Inflammatory macrophage (primary cell): Measurements from ENCODE around the gene SRSF8.
A peak's percentile ranks its signal among the peaks of the same experiment; 100 is the strongest.
"Not testable (repeated sequence)": the region's sequence is repeated elsewhere in the genome, so short reads cannot be mapped to it uniquely, and the experiment has no call there.

ENCODE experiments used
- DNase-seq, 2 donors: peaks; one replicate each; pipeline ENCODE4 v3.0.0-alpha.2; 2020 to 2022
- total RNA-seq, 18 experiments: gene quantifications; one replicate each; lab custom pipeline; 2026; ENCODE audit warnings: mixed read lengths in 6 of 18, inconsistent platforms in 2 of 18; lab: John Stamatoyannopoulos, UW

The SRSF8 gene
- 7.2 to 39.6 (median 25.1) reads per million in 18 experiments for total RNA-seq

- no peak for DNase-seq
Measured at GRCh38 chr11:95066716-95067038, at the start of gene SRSF8. Gene SRSF8, plus strand, starts transcription at chr11:95066919. Its CDS starts 308 bp downstream, at chr11:95067227.

GRCh38 chr11:95021468-95021867 lies 45.3 kb upstream of the SRSF8 start:
- not testable (repeated sequence) for DNase-seq

- no peak for DNase-seq
Measured at GRCh38 chr11:95024958-95025357, 41.8 kb upstream of the SRSF8 start, which contains the start of gene KDM4E. Gene KDM4E, plus strand, starts transcription at chr11:95025258. Its CDS starts 300 bp downstream, at chr11:95025558.

GRCh38 chr11:95025594-95025993 lies 41.1 kb upstream of the SRSF8 start:
- not testable (repeated sequence) for DNase-seq

GRCh38 chr11:95028357-95028756 lies 38.4 kb upstream of the SRSF8 start:
- no peak for DNase-seq

GRCh38 chr11:95033051-95033450 lies 33.7 kb upstream of the SRSF8 start:
- no peak for DNase-seq

- no peak for DNase-seq
Measured at GRCh38 chr11:95035316-95035715, 31.4 kb upstream of the SRSF8 start.

- not testable (repeated sequence) for DNase-seq
Measured at GRCh38 chr11:95037356-95038035, 29.2 kb upstream of the SRSF8 start.

GRCh38 chr11:95042239-95042638 lies 24.5 kb upstream of the SRSF8 start:
- no peak for DNase-seq

GRCh38 chr11:95042906-95043305 lies 23.8 kb upstream of the SRSF8 start:
- DNase-seq = no peak

- no peak for DNase-seq
Measured at GRCh38 chr11:95044010-95044409, 22.7 kb upstream of the SRSF8 start.

- no peak for DNase-seq
Measured at GRCh38 chr11:95045812-95046211, 20.9 kb upstream of the SRSF8 start.

GRCh38 chr11:95049122-95049521 lies 17.6 kb upstream of the SRSF8 start, which contains the start of gene KDM4F:
Gene KDM4F, plus strand, starts transcription at chr11:95049422.
- DNase-seq = not testable (repeated sequence)

GRCh38 chr11:95050595-95051202 lies 16.0 kb upstream of the SRSF8 start:
- no peak for DNase-seq

- no peak for DNase-seq
Measured at GRCh38 chr11:95054356-95054755, 12.4 kb upstream of the SRSF8 start.

GRCh38 chr11:95055283-95055897 lies 11.3 kb upstream of the SRSF8 start:
- DNase-seq = no peak

GRCh38 chr11:95057959-95058358 lies 8.8 kb upstream of the SRSF8 start:
- DNase-seq = no peak

GRCh38 chr11:95058621-95059020 lies 8.1 kb upstream of the SRSF8 start:
- DNase-seq = no peak

- DNase-seq = no peak
Measured at GRCh38 chr11:95059046-95059445, 7.7 kb upstream of the SRSF8 start.

GRCh38 chr11:95065336-95065735 lies 1.4 kb upstream of the SRSF8 start:
- DNase-seq = no peak

- DNase-seq = peak; percentile 73 to 83
Measured at GRCh38 chr11:95067039-95067840, 521 bp downstream of the SRSF8 start.

- DNase-seq = peak in 1 of 2 donors; percentile 28
Measured at GRCh38 chr11:95067841-95068219, 1.1 kb downstream of the SRSF8 start.

GRCh38 chr11:95068549-95068948 lies 1.8 kb downstream of the SRSF8 start:
- DNase-seq = peak; percentile 93 to 95
